HG03460 (cell line): ENCODE data around the gene ADAMTSL3.
"Not testable (repeated sequence)": the region's sequence is repeated elsewhere in the genome, so short reads cannot be mapped to it uniquely, and the experiment has no call there.

Source experiments
- ATAC-seq: cut with Tn5 transposase; IDR thresholded peaks from one replicate; pipeline ENCODE4 v1.9.1; 2021; ENCODE audit not compliant: unreplicated experiment

The ADAMTSL3 gene

DNA sequence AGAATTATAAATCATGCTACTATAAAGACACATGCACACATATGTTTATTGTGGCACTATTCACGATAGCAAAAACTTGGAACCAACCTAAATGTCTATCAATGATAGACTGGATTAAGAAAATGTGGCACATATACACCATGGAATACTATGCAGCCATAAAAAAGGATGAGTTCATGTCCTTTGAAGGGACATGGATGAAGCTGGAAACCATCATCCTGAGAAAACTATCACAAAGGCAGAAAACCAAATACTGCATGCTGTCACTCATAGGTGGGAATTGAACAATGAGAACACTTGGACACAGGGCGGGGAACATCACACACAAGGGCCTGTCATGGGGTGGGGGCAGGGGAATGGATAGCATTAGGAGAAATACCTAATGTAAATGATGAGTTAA, 424.1 kb downstream of the ADAMTSL3 start:
- ATAC-seq, result not testable (repeated sequence)

DNA sequence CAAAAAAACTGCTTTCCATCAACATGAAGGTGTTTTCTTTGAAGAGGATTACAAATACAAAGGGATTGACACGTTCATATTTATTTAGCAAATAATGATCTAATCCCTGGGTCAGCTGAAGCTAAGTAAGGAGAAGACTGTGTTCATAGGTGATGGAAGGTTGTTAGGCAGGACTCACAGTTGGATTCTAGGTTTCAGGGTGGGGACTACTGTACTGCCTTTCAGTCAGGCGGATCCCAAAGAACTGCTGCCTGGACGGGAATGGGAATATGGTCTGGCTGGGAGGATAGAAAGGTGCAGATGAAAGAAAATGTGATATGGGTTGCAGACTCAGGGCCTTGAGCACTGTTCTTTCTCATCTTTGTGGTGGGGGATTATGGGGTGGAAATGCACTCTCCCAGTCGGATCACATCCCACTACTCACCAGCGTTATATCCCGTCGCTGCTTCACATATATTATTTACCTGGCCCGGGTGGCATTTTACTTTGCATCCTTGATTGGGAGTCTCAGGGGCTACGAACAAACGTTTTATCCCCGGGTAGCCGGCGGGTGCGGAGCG, 425.5 kb downstream of the ADAMTSL3 start:
- ATAC-seq, result not testable (repeated sequence)

DNA sequence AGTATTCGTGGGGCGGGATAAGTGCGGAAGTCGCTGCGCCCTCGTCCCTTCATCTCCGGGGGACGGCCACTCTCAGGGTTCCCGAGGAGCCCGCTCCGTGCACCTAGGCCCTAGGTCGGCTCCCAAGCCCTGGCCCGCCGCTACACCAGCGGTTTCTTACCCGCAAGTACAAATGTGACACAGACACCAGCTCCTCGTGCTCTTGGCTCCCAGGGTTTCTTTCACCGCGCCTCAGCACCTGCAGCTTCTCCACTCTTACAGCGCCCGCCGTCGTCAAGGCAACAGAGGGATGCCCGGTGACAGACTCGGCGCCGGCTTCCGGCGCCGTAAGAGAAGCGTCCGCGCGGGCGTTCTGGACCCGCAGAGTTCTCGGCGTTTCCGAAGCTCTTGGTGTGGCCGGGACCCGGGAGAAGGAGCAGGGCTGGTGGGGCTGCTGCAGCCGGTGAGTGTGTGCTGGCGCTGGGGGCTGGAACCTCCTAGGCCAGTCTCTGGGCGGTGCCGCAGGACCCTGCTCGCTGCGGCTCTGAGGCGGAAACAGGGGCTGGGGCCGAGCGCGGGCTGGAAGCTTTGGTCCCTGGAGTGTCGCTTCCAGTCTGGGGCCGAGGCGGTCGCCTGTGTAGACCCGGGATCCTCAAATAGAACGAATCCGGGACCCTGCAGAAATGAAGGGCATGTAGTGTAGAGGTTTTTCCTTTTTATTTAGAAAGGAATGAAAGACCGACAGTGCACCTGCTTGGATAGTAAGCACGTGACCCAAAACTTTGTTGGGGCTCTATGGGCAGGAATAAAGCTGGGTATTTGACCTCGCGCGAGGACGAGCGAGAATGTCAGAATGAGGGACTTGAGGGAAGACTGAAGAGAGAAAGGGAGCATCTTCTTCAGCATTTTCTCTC, 426.2 kb downstream of the ADAMTSL3 start:
- peak; percentile 93 for ATAC-seq

DNA sequence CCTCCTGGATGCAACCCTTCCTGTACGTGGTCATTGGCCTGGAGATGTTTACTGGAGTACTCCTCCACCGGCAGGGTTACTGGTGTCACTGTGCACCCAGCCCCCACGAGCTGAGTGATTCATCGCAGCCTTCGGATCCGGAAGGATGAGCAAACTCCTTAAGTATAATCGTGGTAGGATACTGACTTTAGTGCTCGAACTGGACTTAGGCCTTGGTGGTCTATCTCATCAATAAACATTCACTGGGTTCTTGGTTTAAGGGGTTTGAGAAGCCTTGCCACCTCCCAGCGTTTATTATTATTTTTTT, 426.8 kb downstream of the ADAMTSL3 start:
- ATAC-seq, result not testable (repeated sequence)

DNA sequence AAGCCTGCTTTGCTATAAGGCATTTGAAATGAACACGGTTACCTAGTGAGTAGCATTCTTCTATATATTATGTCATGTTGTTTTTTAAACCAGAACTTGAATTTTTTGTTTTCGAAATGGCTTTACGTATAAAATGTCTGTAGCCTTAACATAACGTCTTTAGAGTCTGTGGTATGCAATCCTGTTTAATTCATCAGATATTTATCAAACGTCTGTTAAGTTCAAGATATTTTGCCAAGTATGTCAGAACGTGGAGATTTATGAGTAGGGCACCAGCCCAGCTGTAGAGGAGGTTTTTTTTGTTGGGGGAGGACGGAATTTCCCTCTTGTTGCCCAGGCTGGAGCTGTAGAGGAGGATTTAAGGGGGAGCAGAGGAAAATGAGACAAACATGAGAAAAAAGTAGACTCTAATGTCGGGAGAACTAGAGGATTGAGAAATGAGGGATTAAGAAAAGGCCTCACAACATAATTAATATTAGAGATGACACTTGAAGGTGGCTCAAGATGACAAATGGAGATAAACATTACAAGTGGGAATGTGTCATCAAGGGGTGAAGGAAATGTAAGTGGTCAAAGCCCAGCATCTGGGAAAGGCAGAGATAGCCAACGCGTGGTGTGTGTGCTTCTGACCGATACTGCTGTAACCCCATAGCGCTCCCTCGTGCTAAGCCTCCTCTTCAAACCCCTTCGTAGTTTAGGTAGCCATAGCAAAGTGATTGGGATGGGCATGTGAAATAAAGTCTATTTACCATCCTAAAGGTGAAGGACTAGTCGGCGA, 427.7 kb downstream of the ADAMTSL3 start:
- ATAC-seq, result no peak

DNA sequence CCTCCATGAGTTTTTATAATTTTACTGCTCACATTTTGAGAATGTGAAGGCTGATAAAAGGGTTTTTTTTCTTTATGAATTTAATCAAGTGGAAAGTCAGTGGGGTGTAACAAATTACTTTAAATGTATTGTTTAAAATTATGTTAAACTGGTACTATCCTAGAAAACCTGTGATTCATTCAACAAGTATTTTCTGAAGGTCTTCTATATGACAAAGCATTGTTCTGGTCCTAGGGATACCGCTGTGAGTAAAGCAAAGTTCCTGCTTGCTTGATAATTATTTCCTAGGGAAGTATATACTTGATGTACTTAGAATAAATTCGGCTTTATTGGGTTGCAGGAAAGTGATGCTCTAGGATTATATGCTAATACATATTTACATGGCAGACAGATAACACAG, 428.8 kb downstream of the ADAMTSL3 start:
- ATAC-seq, result no peak

DNA sequence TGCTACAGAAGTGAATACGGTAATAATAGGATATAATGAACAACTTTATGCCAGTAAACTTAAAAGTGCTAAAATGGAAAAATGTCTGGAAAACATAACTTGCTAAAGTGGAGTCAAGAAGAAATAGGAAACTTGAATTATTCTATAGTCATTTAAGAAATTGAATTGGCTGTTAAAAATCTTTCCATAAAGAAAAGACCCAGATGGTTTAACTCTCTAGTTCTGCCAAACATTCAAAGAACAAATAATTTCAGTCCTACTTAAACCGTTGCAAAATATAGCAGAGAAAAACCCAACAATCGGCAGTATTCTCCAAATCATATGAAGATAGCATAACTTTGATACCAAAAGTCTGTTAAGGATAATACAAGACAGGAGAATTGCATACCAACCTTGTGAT, 432.1 kb downstream of the ADAMTSL3 start:
- ATAC-seq, result not testable (repeated sequence)
